Esophagus (tissue), 2 donors: ENCODE data around the gene EPB41L2. TPM values are rescaled to one million over a fixed set of nuclear protein-coding genes. Genes with fewer than 3 reads are reported as not detected.

Experiments
- H3K27ac ChIP-seq, 2 donors: one replicate each; pipeline ENCODE4 v1.5.1; 2013; ENCODE audit warnings: low read depth in 2 of 2, mild to moderate bottlenecking in 2 of 2, inconsistent platforms in 1 of 2, low read length in 1 of 2, moderate library complexity in 1 of 2
- H3K27me3 ChIP-seq, 2 donors: one replicate each; pipeline ENCODE4 v1.6.1; 2013; ENCODE audit warnings: low read length in 2 of 2, control low read depth in 1 of 2, mild to moderate bottlenecking in 1 of 2; ENCODE audit not compliant: insufficient read depth in 2 of 2, control insufficient read depth in 1 of 2
- H3K36me3 ChIP-seq, 2 donors: one replicate each; pipeline ENCODE4 v1.6.1; 2013; ENCODE audit warnings: low read length in 1 of 2; ENCODE audit not compliant: control insufficient read depth in 2 of 2, insufficient read depth in 2 of 2
- H3K4me1 ChIP-seq, 2 donors: one replicate each; pipeline ENCODE4 v1.6.1; 2013; ENCODE audit warnings: low read length in 1 of 2; ENCODE audit not compliant: control insufficient read depth in 2 of 2, insufficient read depth in 2 of 2
- H3K4me3 ChIP-seq, 2 donors: one replicate each; pipeline ENCODE4 v1.5.1; 2013; ENCODE audit warnings: low read length in 2 of 2, mild to moderate bottlenecking in 2 of 2, low read depth in 1 of 2, moderate library complexity in 1 of 2
- H3K9me3 ChIP-seq, 2 donors: one replicate each; pipeline ENCODE4 v1.6.1; 2013; ENCODE audit warnings: mild to moderate bottlenecking in 2 of 2, low read depth in 1 of 2, low read length in 1 of 2, moderate library complexity in 1 of 2; ENCODE audit not compliant: control insufficient read depth in 2 of 2, insufficient read depth in 1 of 2
- WGBS, 2 donors: extraction: QIAGEN DNeasy Blood & Tissue Kit; methylation state at CpG; one replicate each; pipeline ENCODE4 v1.1.7; 2013; 5-methylcytosine and 5-hydroxymethylcytosine counted together
- polyA plus RNA-seq, 2 donors: library from polyadenylated mRNA; stranded (reverse); fragments of 200-250 nt; gene quantifications; one replicate each; pipeline ENCODE4 v1.2.3, GENCODE V29; 2013
- donor health status: healthy with polysubstance abuse.
- donor health status: Bipolar disorder and iron deficiency.

The EPB41L2 gene
- polyA plus RNA-seq, 2 donors = 6.7 to 7.8 TPM

GRCh38 chr6:130847001-130847910 is 215.8 kb downstream of the EPB41L2 start:
- Histone ChIP-seq H3K27ac (no peak overlapping the region), H3K4me3 (no peak overlapping the region), H3K27me3 (no peaks in the 10 kb centered on the region), H3K9me3 (no peaks in the 10 kb centered on the region), H3K36me3 (no peaks in the 10 kb centered on the region), H3K4me1 (no peaks in the 10 kb centered on the region)
- 68% methylated on average over 7 of the region's 7 CpGs for WGBS, 2 donors

GRCh38 chr6:130846501-130846900 is 216.5 kb downstream of the EPB41L2 start:
- Histone ChIP-seq H3K27me3 (no peaks in the 10 kb centered on the region), H3K36me3 (no peaks in the 10 kb centered on the region), H3K4me1 (no peaks in the 10 kb centered on the region), H3K27ac (no peak overlapping the region), H3K4me3 (no peak overlapping the region), H3K9me3 (no peaks in the 10 kb centered on the region)
- 84 to 85% methylated on average over 1 of the region's 1 CpG for WGBS, 2 donors

- no peaks in the 10 kb centered on the region for H3K9me3 ChIP-seq
- H3K4me3 ChIP-seq = no peak overlapping the region
- no peaks in the 10 kb centered on the region for H3K4me1 ChIP-seq
- no peak overlapping the region for H3K27ac ChIP-seq
- H3K36me3 ChIP-seq = no peaks in the 10 kb centered on the region
- H3K27me3 ChIP-seq = no peaks in the 10 kb centered on the region
- WGBS, 2 donors = 60 to 69% methylated on average over 3 of the region's 3 CpGs
Observed at GRCh38 chr6:130843575-130844320, 219.3 kb downstream of the EPB41L2 start.

- H3K4me1 ChIP-seq = no peaks in the 10 kb centered on the region
- H3K27me3 ChIP-seq = no peaks in the 10 kb centered on the region
- H3K27ac ChIP-seq = no peak overlapping the region
- H3K4me3 ChIP-seq = no peak overlapping the region
- H3K36me3 ChIP-seq = peaks cover 0 to 1% of the 10 kb centered on the region in 2 donors
- 61 to 72% methylated on average over 4 of the region's 4 CpGs for WGBS, 2 donors
- H3K9me3 ChIP-seq = no peaks in the 10 kb centered on the region
Observed at GRCh38 chr6:130841128-130841728, 221.8 kb downstream of the EPB41L2 start.

- 88 to 94% methylated on average over 2 of the region's 2 CpGs for WGBS, 2 donors
- H3K4me1 ChIP-seq = no peaks in the 10 kb centered on the region
- peaks cover 0 to 3% of the 10 kb centered on the region in 2 donors for H3K36me3 ChIP-seq
- no peak overlapping the region for H3K27ac ChIP-seq
- no peaks in the 10 kb centered on the region for H3K27me3 ChIP-seq
- no peaks in the 10 kb centered on the region for H3K9me3 ChIP-seq
- no peak overlapping the region for H3K4me3 ChIP-seq
Observed at GRCh38 chr6:130840050-130840449, 223.0 kb downstream of the EPB41L2 start.

- WGBS, 2 donors = 74 to 96% methylated on average over 2 of the region's 2 CpGs
- Histone ChIP-seq H3K4me3 (no peak overlapping the region), H3K27ac (no peak overlapping the region), H3K4me1 (no peaks in the 10 kb centered on the region), H3K27me3 (no peaks in the 10 kb centered on the region), H3K9me3 (no peaks in the 10 kb centered on the region), H3K36me3 (peaks cover 0 to 3% of the 10 kb centered on the region in 2 donors)
Observed at GRCh38 chr6:130839379-130839778, 223.7 kb downstream of the EPB41L2 start.

GRCh38 chr6:130838951-130839350 is 224.1 kb downstream of the EPB41L2 start:
- Histone ChIP-seq H3K27ac (no peak overlapping the region), H3K4me1 (no peaks in the 10 kb centered on the region)
- 60 to 72% methylated on average over 5 of the region's 5 CpGs for WGBS, 2 donors

GRCh38 chr6:130838250-130838860 is 224.7 kb downstream of the EPB41L2 start:
- Histone ChIP-seq H3K27me3 (no peaks in the 10 kb centered on the region), H3K36me3 (peaks cover 0 to 3% of the 10 kb centered on the region in 2 donors), H3K9me3 (no peaks in the 10 kb centered on the region), H3K4me1 (no peaks in the 10 kb centered on the region), H3K4me3 (no peak overlapping the region), H3K27ac (no peak overlapping the region)
- WGBS, 2 donors = 91 to 95% methylated on average over 6 of the region's 6 CpGs

More at GRCh38 chr6:130838951-130839350, 224.1 kb downstream of the EPB41L2 start:
- no peak overlapping the region for H3K4me3 ChIP-seq
- H3K9me3 ChIP-seq = no peaks in the 10 kb centered on the region
- H3K36me3 ChIP-seq = peaks cover 0 to 3% of the 10 kb centered on the region in 2 donors
- no peaks in the 10 kb centered on the region for H3K27me3 ChIP-seq

- Histone ChIP-seq H3K9me3 (no peaks in the 10 kb centered on the region), H3K4me3 (no peak overlapping the region), H3K27ac (no peak overlapping the region), H3K4me1 (no peaks in the 10 kb centered on the region), H3K36me3 (peaks cover 0 to 3% of the 10 kb centered on the region in 2 donors), H3K27me3 (no peaks in the 10 kb centered on the region)
Observed at GRCh38 chr6:130837067-130837466, 226.0 kb downstream of the EPB41L2 start.
